Fibroblast of peridontal ligament (primary cell): ENCODE measurements around the gene GTF2IRD2.
"Not testable (repeated sequence)": the region's sequence is repeated elsewhere in the genome, so short reads cannot be mapped to it uniquely, and the experiment has no call there.

Experiments used
- DNase-seq: peaks from one replicate; pipeline ENCODE4 v3.0.0-alpha.2; 2010; ENCODE audit errors: extremely low read depth

The GTF2IRD2 gene

DNA sequence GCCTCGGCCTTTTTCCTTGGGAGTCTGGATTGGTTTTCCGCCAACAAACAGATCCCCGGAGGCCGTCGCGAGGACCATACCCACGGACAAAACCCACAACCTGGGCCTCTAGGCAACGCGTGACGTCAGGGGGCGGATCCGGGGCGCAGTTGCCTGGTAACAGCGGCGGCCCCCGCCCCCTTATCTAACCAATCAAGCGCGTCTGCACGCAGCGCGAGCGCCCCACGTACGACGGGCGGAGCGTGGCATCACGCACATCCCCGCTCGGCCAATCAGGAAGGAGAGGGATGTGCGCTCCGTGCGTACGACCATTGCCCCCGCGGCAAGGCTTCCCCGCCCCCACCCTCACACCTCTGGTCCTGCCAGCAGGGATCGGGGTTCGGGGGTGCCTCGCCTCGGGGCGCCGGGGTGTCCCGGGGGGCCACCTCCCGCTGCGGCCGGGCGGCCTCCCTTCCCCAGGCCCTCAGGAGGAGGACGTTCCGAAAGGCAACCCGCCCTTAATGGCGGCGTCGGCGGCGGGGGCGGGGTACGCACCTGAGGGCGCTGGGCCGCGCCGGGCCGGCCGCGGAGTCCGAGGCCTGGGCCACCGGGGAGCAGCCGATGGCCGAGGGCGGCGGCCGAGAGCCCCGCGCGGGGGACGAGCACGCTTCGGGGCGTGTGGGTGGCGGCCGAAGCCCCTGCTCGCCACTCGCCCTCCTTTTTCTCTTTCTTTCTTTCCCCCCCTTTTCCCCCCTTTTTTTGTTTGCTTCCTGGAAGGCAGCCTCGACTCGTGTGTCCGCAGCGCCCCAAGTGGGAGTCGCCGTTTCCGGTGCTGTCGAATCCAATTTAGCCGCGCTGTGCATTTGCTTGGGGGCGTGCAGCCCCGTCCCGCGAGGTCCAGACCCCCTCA is at the start of gene GTF2IRD2:
Gene GTF2IRD2, minus strand, starts transcription at position 773 of the 889 bp plus-strand sequence. CDS start 15,227 bp downstream, outside the sequence.
- peak; percentile 1 for DNase-seq

DNA sequence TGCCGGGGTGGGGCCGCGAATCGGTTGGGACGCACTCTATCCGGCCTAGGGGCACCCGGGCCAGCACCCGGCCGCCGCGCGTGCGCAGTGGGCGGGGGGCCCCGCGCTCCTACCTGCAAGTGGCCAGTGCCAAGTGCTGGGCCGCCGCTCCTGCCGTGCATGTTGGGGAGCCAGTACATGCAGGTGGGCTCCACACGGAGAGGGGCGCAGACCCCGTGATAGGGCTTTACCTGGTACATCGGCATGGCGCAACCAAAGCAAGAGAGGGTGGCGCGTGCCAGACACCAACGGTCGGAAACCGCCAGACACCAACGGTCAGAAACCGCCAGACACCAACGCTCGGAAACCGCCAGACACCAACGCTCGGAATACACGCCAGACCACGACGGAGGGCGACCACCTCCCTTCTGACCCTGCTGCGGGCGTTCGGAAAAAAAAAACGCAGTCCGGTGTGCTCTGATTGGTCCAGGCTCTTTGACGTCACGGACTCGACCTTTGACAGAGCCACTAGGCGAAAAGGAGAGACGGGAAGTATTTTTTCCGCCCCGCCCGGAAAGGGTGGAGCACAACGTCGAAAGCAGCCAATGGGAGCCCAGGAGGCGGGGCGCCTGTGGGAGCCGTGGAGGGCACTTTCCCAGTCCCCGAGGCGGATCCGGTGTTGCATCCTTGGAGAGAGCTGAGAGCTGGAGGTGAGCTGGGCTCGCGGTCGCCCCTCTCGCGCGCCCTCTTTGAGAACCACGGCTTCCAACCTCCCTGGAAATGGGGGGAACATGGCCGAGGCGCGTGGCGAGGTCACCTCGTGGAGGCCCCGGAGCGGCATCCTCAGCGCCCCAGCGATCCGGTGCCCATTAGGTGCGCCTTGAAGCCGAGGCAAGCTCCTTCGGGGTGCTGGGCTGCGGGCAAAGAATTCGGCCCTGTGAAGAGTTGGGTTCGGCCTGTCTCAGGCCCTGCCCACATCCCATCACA is 39.0 kb upstream of the GTF2IRD2 start:
- peak; percentile 57 for DNase-seq

GRCh38 chr7:74889518-74890129 is 38.2 kb upstream of the GTF2IRD2 start:
- not testable (repeated sequence) for DNase-seq

GRCh38 chr7:74885295-74885694 is 33.9 kb upstream of the GTF2IRD2 start:
- not testable (repeated sequence) for DNase-seq

DNA sequence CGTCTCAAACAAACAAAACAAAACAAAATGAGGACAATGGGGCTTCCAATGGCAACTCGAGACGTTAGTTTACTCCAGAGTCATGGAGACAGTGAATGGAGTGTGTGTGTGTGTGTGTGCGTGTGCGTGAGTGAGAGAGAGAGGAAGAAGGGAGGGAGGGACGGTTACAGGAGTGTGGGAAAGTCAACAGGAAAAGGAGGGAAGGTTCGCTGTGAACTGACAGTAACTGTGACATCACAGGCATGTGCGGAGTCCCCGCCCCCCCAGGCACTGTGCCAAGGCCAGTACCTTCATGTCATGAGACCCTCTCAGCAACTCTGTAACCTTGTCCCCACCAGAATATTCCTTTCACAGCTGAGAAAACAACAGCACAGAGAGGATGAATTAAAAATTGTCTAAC is 30.7 kb upstream of the GTF2IRD2 start:
- DNase-seq, result not testable (repeated sequence)

DNA sequence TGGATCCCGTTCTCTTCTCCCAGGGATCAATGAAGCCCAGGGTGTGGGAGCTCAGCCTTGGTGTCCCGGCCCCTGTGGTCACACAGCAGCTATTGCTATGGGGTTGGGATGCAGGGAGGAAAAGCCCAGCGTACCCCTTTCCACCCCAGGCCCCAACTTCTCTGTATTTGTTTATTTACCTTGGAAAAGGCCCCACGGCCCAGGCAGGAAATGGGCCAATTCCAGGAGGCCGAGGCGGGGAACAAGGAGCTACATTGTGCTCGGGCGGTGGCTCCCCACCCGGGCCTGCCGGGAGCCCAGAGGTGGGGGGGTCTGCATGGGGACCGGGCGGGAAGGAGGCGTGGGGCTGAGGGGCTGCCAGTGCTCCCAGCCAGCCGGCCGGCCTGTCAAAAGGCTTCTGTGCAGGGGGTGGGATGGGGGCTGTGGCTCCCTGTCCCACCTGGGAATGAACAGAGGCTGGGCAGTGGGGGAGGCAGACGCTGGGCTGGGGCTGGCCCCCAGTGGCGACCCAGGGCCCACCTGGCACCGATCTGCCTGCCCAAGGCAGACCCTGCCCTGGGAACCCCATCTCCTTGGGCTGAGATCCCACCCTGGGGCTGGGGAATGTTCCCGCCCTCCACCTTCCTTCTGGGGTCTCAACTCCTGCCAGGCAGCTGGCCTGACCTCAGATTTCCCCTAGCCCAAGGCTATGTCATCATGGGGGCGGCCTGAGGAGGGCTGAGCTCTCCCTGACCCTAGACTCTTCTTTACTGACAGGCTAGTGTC is 23.5 kb upstream of the GTF2IRD2 start:
- peak; percentile 5 for DNase-seq

- DNase-seq, result not testable (repeated sequence)
Measured at GRCh38 chr7:74874104-74874747, 22.8 kb upstream of the GTF2IRD2 start.

DNA sequence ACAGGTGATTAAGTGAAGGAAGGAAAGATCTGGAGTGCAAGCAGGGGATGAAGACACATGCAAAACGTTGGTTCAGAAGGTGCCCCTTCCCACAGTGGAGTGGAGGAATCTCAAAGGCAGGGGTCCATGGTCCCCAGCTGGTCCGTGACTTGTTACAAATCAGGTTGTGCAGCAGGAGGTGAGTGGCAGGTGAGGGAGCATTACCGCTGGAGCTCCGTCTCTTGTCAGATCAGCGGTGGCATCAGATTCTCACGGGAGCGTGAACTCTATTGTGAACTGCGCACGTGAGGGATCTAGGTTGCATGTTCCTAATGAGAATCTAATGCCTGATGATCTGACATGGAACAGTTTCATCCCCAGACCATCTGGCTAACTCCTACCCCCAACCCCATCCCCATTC is 21.1 kb upstream of the GTF2IRD2 start:
- not testable (repeated sequence) for DNase-seq

DNA sequence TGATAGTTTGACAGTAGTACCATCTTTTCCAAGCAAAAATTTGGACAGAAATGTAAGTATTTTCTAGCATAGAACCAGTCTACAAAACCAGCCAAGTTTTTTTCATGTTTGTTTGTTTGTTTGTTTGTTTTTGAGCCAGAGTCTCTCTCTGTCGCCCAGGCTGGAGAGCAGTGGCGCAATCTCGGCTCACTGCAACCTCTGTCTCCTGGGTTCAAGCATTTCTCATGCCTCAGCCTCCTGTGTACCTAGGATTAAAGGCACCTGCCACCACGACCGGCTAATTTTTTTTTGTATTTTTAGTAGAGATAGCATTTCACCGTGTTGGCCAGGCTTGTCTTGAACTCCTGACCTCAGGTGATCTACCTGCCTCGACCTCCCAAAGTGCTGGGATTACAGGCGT is 14.4 kb upstream of the GTF2IRD2 start:
- DNase-seq, result not testable (repeated sequence)

- DNase-seq, result not testable (repeated sequence)
Measured at GRCh38 chr7:74849853-74850252, 1.6 kb downstream of the GTF2IRD2 start.

DNA sequence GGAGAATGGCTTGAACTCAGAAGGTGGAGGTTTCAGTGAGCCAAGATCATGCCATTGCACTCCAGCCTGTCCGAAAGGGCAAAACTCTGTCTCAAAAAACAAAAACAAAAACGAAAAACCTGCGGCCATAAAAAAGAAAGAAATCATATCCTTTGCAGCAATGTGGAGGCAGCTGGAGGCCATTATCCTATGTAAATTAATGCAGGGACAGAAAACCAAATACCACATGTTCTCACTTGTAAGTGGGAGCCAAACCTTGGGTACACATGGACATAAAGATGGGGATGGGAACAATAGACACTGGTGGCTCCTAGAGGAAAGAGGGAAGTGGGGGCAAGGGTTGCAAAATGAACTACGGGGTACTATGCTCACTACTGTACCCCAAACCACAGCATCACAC is 21.0 kb downstream of the GTF2IRD2 start:
- DNase-seq, result not testable (repeated sequence)

- DNase-seq, result not testable (repeated sequence)
Measured at GRCh38 chr7:74829959-74830358, 21.4 kb downstream of the GTF2IRD2 start.

- DNase-seq, result not testable (repeated sequence)
Measured at GRCh38 chr7:74821259-74821658, 30.1 kb downstream of the GTF2IRD2 start.

DNA sequence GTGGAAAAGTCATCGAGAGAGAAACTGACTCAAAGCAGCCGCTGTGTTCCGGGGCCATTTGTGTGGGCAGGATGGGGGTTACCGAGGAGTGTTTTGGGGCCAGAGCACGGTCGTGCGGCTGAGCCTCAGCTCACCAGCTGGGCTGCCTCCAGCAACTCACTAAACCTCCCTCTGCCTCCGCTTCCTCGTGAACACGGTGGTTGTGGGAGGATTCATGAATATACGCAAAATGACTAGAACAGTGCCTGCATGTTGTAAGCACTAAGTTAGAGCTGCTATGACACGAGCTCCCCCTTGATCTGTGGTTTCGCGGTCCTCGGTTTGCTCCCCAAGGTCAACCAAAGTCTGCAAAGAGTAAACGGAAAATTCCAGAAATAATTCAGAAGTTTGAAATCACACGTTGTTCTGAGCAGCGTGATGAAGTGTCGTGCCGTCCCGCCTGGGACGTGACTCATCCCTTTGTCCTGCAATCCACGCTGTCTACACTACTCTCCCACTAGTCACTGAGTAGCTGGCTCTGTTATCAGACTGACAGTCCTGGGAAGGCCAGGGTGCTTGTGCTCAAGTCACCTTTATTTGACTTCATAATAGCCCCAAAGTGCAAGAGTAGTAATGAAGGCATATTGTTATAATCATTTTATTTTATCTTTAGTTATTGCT is 31.1 kb downstream of the GTF2IRD2 start:
- not testable (repeated sequence) for DNase-seq

- not testable (repeated sequence) for DNase-seq
Measured at GRCh38 chr7:74815882-74816281, 35.5 kb downstream of the GTF2IRD2 start.

- DNase-seq, result not testable (repeated sequence)
Measured at GRCh38 chr7:74798644-74799043, 52.8 kb downstream of the GTF2IRD2 start.

DNA sequence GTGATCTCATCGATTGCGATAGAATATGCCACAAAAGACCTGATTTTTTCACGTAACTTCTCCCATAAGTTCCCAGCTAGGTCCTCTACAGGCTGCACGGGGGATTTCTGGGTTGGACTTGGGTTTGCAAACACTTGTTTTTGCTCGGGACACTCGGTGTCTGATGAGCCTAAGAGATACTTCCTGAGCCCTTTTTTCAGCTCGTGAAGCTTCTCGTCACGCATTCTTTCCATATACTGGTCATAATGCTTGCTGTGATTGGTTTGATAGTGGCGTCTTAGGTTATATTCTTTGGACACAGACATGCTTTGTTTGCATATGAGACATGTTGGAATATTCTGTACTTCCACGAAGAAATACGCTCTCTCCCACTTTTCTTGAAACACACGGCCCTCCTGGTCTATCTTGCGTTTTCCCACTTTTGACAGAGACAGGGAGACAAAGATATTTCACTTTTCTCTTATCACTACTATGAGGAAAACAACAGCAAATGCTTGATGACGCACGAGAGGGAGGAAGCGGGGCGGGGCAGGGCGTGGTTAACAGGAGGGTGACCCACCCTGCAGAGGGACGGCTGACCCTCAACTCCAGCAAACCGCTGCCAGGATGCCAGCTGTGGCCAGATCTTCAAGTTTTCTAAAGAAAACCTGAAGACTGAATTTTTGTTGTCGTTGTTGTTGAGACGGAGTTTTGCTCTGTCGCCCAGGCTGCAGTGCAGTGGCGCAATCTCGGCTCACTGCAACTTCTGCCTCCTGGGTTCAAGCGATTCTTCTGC is 53.4 kb downstream of the GTF2IRD2 start:
- not testable (repeated sequence) for DNase-seq

DNA sequence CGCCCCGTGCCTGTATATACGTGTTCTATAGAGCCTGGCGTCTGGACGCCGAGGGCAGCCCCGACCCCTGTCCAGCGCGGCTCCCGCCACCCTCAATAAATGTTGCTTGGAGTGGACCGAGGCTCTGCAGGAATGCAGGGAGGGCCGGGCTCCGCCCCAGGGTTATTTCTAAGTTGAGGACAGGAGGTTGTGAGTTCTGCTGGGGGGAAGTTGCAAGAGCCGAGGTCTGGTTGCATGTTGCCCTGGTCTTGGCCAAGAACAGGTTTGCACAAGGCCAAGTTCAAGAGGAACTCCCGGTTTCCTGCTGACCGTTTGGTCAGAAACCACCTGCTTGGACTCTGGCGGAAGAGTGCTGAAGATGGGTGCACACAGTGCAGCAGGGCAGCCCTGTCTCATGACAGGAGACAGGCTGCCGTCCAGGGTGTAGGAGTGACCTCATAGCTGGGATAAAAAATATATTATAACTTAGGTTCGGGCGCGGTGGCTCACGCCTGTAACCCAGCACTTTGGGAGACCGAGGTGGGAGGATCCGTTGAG is 62.1 kb downstream of the GTF2IRD2 start:
- DNase-seq, result not testable (repeated sequence)
